NCI-H1105 treated with DMSO at 0.1 percent for 48 hours (cell line): ENCODE data around the gene KLHL30.
"Not testable (repeated sequence)": the region's sequence is repeated elsewhere in the genome, so short reads cannot be mapped to it uniquely, and the experiment has no call there.

Experiments used
- DNase-seq: peaks from one replicate; lab custom pipeline; 2025; lab: John Stamatoyannopoulos, UW

The KLHL30 gene

GRCh38 chr2:238162251-238162845, 23.9 kb downstream of the KLHL30 start:
- DNase-seq, result no peak

DNA sequence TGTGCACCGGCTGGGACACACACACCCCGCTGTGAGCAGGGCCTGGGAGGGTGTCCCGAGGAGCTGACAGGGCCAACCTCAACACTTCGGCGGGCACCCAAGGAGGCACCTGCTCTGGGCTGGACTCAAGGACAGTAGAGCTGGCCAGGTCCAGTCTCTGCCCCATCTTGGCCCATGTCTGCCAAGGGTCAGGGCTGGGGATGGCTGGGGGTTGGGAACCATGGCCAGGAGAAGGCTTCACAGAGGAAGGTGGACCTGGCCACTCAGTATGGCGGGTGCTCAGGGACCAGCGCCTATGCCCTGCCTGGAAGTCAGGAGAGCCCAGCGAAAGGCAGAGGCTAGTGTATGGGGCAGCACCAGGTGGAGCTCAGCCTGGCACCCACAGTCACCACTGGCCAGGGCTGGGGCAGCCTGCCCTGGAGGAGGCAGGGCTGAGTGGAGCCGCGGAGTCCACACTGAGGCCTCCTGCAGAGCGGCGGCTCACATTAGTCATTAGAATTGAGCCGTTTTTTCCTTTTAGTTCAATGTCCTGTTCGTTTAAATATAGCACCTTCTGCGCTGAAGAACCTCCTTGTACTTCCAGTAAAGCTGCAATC, 24.5 kb downstream of the KLHL30 start:
- DNase-seq, result no peak

DNA sequence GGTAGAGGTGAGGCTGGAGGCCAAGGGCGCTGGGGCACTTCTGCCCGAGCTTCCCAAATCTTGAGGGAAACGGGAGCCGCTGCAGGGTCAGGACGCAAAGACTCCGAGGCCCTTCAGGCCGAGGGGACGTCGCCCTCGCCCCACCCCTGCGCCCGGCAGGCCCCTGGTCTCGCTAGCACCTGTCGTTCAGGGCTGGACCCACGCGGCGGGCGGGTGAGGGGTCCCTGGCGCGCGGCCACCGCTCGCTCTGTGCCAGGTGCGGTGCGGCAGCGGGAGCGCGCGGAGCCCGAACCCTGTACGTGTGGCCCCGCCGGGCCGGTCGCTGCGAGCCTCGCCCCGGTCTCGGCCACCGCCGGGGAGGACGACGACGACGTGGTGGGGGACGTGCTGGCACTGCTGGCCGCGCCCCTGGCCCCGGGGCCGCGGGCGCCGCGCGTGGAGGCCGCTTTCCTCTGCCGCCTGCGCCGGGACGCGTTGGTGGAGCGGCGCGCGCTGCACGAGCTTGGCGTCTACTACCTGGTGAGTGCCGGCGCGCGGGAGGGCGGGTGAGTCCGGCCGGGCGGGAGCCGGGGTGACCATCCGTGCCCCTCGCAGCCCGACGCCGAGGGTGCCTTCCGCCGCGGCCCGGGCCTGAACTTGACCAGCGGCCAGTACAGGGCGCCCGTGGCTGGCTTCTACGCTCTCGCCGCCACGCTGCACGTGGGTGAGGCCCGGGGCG, 25.2 kb downstream of the KLHL30 start:
- peak; percentile 9 for DNase-seq

DNA sequence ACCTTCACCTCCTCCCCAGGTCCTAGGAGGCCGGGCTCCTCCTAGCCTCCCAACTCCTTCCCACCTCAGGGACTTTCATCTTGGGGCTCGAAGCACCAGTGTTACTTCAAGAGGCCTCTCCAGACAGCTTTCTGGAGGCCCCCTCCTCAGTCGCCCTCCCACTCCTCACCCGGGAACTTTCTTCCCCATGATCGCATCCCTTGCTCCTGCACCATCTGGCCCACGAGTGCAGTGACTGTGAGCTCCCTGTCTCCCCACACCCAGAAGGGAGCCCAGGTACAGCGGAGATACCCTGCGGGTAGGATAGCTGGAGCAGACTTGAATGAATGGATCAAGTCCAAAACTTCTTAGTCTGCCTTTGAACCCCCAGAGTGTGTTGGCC, 26.4 kb downstream of the KLHL30 start:
- no peak for DNase-seq

DNA sequence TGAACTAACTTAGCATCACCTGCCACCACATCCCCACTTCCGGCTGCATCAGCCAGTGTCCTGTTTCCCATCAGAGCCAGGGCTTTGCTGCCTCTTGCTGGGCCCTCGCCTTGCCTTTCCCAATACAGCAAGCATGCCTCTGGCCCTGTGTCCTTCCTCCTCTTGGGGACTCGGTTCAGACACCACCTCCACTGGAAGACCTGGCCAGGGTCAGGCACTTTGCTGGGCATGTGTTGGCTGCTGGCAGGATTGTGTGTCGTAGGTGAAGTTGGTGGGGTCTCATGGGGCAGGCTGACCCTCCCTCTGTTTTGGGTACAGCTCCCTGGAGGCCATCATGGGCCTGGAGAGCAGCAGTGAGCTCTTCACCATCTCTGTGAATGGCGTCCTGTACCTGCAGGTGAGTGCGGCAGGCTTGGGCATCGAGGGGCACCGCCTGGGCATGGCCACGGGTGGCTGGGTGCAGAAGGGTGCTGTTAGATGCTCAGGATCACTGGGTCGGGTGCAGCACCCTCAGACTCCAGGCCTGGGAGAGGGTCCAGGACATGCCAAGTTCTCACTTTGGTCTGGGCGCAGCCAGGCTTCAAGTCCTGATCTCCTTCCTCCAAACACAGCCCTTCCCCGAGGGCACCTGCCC, 26.9 kb downstream of the KLHL30 start:
- no peak for DNase-seq

DNA sequence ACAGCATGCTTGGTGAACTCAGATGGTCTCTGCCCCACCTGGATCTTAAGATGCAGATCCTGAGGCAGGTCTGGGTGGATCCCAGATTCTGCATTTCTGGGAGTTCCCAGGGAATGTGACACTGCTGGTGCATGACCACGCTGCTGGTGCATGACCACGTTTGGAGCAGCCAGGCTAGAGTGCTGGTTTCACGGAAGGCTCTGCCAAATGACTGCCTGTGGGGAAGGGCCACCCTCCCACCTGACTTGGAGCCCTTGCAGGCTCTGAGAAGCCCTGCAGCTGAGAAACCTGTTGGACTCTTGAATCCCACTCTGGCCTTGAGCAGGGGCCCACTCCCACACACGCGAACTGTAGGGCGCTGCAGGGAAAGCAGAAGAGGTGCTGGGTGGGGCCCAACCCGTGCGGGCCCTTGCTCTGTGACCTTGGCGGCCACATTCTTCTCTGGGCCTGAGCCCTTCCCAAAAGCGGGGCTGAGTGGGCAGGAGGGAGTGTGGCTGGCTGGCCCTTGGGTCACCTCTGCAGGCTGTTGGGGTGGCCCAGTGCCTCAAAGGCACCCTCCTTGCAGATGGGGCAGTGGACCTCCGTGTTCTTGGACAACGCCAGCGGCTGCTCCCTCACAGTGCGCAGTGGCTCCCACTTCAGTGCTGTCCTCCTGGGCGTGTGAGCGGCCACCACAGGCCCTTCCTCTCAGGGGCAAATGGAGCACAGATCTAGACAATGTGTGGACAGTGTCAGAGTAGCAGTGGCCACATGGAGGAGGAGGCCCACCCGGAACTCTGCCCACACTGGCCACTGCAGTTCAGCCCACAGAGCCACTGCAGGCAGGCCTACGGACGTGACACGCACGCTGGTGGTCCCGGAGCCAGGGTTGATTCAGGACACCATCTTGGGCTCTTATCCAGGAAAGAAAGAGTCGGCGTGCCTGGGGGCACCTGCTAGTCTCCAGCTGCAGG, 28.2 kb downstream of the KLHL30 start:
- no peak for DNase-seq

DNA sequence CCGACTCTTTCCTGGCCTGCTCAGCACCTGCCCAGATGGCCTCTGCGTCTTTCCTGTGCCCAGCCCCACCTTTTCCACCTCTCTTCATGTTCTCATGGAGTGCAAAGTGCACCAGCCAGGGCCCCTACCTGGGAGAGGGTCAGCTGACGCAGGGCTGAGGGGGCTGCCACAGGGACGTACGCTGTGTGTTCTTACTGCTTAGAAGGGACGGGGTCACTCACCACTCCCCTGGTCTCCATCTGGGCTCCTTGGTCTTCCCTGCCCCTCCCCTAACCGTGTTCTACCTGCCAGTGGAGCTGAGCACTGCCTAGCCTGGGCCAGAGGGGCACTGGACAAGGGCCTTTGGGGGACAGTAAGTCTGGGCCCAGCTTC, 28.9 kb downstream of the KLHL30 start:
- DNase-seq, result no peak

DNA sequence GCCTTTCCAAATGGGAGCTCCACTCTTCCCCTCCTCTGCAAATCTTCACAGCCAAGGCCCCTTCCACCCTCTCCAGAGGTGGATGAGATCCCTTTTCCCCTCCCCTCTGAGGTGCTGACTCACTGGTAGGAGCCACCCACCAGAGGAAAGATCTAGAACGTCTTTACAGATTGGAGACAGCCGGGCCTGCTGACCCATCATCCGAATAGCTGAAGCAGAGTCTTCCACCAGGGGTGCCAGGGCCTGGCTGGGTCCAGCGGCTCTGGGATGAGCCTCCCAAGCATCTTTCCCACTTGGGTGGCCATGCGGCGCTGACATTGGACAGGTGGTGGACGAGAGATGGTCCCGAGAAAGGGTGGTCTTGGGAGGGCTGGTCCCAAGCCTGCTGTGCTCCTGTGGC, 29.3 kb downstream of the KLHL30 start:
- DNase-seq, result no peak

- DNase-seq, result no peak
Observed at GRCh38 chr2:238168196-238169047, 30.0 kb downstream of the KLHL30 start.

DNA sequence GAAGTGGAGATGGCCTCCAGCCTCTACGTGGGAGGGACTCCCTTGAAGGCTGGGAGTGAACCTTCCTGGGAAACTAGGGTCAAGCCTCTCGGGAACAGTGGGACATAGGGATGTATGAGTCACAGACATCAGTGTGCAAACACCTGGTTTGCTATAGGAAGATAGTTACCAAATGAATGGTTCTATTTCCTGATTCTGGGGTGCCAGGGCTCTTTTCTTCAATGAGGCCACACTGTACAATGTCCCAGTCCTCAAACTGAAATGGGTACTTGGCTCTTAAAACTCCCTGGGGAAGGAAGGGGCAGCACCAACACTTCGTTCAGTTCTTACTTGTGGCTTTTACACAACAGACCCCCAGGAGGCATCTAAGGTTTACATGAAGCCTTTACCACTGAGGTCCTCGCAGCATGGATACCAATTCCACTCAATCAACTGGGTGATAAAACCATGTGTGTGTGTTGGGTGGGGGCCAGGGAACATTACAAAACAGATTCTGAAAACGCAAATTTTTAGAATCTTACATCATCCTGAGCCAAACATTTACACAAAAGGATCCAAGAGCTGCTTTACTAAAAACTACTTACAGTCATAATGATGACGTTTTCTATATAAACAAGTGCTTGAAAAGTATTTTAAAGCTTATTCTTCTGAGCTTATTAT, 30.7 kb downstream of the KLHL30 start:
- DNase-seq, result no peak

DNA sequence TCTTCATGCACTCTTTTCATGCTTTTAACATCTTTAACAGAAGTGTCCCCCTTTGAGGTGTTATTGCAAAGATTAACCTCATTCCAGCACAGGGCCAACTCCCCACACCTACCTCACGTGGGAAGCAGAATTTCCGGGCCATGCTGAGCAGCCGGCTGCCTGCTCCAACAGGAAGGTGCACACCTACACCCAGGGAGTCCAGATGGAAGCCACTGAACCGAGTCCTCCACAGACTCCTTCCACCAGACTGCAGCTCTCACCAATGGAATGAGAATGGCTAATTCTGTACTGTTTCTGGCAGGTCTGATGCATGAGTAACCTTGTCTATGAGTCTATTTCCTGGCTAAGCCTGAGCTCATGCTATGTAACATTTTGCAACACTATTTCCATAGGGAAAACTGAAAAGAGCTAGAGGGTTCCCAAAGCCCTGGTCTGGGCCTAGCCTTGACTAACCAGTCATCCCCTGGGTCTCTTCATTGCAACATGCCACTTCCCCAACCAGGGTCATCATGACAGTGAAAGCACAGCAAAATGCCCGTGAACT, 31.3 kb downstream of the KLHL30 start:
- DNase-seq, result no peak

DNA sequence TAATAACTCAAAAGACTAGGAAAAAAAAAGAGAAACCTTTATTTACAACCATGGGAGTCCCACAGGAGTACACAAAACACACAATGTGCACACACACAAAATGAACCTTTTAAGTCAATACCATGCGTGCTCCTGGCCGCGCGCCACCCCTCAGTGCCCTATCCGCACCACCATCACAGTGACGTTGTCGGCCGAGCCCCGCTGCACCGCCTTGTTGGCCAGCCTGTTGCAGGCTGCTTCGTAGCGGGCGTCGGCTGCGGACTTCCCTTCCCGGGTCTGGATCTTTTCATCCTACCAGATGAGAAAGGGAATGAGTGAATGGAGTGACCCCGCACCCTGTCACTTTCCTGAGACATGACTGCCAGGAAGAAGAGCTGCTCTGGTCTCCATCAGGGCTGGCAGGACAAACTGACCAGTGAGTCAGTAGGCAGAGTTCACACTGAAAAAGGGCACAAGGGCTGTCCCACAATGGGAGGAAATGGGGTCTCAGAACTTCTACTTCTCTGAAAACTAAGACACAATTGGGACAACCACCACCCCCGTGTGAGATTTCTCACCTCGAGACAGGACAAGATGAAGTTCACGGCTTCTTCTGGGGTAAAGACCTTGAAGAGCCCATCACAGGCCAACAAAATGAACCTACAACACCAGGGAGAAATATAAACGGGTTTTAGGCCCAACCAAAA, 32.1 kb downstream of the KLHL30 start:
- no peak for DNase-seq

GRCh38 chr2:238171072-238171431, 32.6 kb downstream of the KLHL30 start:
- not testable (repeated sequence) for DNase-seq

DNA sequence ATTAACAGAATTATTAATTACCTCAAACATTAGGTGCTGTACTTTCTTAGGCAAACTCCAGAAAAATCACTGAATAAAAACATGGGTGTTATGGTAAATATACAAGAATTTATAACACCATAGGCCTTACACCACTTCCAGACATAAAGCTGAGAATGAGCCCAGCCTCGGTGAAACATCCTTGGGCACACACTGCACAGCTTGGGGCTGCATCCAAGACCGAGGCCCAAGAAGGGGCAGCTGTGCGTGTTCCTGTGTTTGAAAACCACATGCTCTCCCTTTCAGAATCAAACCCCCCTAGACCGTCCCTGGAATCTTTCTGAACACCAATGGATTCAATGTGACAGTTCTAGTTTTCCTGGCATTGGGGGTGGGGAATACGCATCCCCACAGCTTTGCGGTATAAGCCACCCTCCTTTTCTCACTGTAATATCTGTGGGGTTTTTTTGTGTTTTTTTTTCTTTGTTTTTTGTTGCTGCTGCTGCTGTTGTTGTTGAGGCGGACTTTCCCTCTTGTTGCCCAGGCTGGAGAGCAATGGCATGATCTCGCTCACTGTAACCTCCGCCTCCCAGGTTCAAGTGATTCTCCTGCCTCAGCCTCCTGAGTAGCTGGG, 33.2 kb downstream of the KLHL30 start:
- DNase-seq, result no peak

DNA sequence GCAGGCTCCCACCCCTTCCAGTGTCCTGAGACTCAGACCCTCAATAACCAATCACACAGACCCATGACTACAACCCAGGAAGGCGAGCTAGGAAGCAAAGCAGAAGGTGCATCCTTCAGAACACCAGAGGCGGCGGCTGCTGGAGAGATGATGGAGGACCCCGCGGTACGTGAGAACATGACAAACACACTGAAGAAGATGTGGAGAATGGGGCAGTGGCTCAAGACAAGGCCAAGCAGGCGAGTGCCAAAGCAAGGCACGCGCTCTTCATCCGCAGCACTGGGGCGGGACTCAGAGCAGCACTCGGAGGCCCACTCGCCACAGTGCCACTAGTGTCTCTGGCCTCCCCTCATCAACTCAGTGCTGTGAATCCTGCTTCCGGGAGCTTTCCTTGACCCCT, 34.0 kb downstream of the KLHL30 start:
- no peak for DNase-seq

GRCh38 chr2:238173692-238174091, 35.2 kb downstream of the KLHL30 start:
- no peak for DNase-seq

DNA sequence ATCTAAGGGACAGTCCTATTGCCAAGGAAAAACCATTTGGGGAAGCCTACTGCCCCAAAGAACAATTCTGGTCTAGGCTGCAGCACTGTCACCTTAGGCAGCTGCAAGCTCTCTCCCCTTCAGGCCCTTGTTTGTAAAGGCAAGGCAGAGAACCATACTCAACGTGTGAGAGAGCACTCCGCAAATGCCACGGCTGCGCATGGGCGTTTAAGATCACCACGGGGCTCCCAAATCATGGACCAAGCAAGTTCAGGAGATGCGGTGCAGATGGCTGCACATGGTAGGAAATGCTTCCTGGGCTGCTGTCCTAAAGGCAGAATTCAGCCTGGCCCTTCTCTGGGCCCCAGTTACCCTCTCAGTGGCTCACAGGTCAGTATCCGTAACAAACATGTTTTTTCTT, 35.8 kb downstream of the KLHL30 start:
- DNase-seq, result no peak

DNA sequence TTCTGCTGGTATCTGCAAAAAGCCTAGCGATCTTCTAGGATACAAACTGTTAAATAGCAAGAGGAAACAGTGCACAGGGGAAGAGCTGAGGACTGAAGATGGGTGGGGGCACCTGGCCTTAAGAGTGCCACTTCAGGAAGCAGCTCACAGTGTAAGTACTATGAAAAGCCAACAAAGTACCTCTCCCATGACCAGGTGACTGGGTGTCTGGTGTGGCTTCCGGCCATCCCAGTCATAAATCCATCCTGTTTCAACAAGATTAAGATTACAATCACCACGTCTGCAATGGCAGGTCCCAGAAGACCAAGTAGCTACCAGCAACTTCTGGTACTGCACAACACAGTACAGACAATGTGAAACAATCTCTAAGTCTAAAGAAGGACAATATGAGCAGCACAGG, 36.2 kb downstream of the KLHL30 start:
- no peak for DNase-seq

DNA sequence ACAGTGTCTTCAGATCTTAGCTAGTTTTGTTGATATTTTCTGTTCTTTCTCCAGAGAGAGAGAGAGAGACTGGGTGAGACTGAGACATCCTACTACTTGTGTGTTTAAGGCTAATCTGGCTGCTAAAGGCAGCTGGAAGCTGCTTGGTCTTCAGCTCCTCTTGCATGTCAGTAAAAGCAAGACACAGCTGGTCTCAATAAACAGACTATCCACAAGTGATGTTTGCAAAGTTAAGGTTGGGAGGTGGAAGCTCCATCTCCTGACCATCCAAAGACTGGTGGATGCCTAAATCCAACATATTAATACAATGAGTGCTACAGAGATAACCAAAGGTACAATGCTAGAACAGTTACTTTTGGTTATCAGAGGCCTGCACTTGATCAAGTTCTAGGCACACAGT, 38.1 kb downstream of the KLHL30 start:
- no peak for DNase-seq
